HepG2 (cell line): ENCODE measurements around the gene PRR23E.

ENCODE experiments used
- TBP ChIP-seq: sonication (generic); formaldehyde crosslinking; IDR thresholded peaks from 2 replicates; pipeline ENCODE4 v1.5.0; 2020; ENCODE audit warnings: missing genetic modification reagents
- ZNF317 ChIP-seq: sonication (generic); formaldehyde crosslinking; IDR thresholded peaks from 2 replicates; pipeline ENCODE4 v1.5.0; 2020; ENCODE audit warnings: mild to moderate bottlenecking, missing genetic modification reagents
- TF ChIP-seq, protein P1 (sequence below), 2 experiments: IDR thresholded peaks; 2 replicates each; pipeline ENCODE4 v1.6.1; 2011 to 2012; ENCODE audit warnings: low read length in 2 of 2, borderline replicate concordance in 1 of 2, low read depth in 1 of 2, mild to moderate bottlenecking in 1 of 2, moderate library complexity in 1 of 2

DNA sequence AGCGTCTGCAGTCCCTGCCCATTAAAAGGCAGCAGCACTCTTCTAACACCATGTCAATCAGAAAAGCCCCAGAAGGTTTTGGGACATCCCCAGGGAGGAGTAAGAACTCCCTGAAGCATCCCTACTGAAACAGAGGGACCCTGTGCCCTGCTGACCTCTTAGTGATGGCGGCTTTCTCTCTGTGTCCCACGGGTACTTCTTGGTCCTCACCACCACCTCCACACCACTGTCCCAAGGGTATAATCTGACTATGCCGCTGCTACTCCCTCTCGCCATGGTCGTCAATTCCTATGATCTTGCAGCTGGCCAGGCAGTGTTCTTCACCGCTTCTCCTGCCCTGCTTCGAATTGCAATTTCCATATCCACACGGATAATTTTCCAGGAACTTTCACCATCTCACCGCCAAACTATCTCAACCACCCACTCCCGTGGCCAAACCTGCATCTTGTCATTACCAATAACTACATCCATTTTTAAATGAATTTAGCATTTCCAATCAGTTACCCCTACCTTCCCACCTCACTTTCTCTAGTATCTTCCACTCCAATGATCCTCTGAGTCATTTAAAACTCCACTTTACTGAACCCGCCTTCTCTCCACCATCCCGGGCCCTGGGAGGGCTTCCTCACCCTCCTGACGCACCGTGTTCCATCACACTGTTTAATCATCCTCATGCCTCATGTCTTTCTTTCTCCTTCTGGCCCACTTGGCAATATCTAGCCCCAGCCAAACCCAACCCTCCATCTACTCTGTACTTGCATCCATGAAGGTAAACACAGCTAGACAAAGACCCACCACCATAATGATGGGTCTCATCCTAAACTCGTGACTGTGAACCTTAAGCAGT lies 23.7 kb downstream of the PRR23E start:
- TF ChIP-seq TBP (CRISPR knock-in tag) (no peak), ZNF317 (no peak)
- TF ChIP-seq, protein P1, sequence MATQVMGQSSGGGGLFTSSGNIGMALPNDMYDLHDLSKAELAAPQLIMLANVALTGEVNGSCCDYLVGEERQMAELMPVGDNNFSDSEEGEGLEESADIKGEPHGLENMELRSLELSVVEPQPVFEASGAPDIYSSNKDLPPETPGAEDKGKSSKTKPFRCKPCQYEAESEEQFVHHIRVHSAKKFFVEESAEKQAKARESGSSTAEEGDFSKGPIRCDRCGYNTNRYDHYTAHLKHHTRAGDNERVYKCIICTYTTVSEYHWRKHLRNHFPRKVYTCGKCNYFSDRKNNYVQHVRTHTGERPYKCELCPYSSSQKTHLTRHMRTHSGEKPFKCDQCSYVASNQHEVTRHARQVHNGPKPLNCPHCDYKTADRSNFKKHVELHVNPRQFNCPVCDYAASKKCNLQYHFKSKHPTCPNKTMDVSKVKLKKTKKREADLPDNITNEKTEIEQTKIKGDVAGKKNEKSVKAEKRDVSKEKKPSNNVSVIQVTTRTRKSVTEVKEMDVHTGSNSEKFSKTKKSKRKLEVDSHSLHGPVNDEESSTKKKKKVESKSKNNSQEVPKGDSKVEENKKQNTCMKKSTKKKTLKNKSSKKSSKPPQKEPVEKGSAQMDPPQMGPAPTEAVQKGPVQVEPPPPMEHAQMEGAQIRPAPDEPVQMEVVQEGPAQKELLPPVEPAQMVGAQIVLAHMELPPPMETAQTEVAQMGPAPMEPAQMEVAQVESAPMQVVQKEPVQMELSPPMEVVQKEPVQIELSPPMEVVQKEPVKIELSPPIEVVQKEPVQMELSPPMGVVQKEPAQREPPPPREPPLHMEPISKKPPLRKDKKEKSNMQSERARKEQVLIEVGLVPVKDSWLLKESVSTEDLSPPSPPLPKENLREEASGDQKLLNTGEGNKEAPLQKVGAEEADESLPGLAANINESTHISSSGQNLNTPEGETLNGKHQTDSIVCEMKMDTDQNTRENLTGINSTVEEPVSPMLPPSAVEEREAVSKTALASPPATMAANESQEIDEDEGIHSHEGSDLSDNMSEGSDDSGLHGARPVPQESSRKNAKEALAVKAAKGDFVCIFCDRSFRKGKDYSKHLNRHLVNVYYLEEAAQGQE (IDR thresholded peaks at IDR 0.05; ENCODE audit: borderline replicate concordance in 1 of 2, low read depth in 1 of 2, low read length in 2 of 2), result no peak
